GM19035 (cell line): Measurements from ENCODE around the gene PFKFB2.

ENCODE experiments used
- ATAC-seq: cut with Tn5 transposase; IDR thresholded peaks from one replicate; pipeline ENCODE4 v1.9.1; 2021; ENCODE audit not compliant: unreplicated experiment

Gene PFKFB2

DNA sequence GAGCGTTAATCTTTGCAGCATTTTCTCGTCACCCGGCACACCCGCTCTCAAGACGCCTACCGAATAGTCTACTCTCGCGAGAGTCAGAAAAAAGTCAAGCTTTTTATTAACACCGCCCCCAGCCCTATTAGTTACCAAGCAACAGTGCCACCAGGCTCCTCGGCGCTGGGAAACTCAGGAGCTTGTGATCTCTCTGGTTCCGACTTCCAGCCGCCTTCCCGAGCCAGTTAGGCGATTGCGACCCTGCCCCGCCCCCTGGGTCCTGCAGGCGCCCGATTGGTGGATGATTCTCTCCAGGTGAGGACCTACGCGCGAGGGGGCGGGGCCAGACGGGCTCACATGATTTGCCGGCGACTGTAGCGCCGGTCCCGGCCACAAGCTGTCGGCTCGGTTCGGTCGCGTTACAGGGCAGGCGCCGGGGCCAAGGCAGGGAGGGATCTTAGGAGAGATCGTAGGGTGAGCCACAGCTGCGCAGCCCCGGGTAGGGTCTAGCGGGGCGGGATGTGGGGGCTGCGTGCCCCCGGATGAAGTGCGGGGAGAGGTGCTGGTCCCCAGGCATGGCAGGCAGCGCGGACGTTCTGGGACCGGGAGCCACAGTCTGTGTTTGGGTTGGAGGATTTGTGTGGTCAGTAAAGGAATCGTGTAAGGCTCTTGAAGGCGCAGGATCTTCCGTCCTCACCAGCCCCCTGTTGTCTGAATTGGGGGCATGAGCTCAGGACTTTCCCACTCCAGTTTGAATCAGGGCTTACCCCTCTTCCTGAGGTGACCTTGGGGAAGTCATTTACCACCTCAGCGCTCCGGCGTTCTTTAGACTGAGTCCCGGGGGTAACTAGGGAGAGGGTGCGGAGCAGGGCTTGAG, at the start of gene PFKFB2:
Gene PFKFB2 (plus strand): TSS at position 365 of the 859 bp plus-strand sequence. CDS start 1,443 bp downstream, outside the sequence.
- ATAC-seq, result peak; percentile 74

DNA sequence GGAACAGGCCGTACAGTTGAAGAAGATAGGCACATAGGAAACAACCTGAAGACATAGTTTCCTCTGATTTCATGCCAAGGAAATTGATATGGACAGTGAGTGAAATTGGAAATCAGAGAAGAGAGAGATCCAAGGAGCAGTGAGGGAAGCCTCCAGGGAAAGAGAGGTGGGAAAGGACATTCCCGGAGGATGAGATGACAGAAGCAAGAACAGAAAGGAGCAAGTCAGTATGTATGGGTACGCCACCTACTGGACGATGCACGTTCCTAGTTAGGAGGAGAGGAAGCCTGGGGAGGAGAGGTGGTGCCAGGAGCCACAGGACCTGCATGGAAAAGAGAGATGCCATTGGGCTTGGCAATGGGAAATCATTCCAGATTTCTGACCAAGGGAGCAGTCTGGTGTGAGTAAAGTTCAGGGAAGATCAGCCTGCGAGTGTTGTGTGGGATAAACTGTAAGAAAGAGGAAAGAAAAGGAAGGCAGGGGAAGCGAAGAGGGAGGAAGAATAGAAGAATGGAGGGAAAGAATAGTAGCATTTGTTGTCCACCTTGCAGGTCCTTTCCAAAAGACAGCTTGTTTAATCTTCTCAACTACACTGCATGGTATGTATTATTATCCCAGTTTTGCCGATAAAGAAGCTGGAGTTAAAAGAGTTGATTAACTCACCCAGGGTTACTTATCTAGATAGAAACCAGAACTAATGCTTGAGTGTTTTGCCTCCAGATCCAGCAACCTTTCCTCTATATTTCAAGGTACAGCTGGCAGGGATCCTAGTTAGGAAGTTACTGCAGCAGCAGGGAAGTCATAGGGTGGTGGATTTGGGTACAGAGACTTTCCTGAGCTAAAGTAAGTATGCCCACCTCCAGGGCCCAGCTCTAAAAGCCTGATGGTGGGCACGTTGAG, 47.9 kb upstream of the PFKFB2 start:
- ATAC-seq, result no peak

DNA sequence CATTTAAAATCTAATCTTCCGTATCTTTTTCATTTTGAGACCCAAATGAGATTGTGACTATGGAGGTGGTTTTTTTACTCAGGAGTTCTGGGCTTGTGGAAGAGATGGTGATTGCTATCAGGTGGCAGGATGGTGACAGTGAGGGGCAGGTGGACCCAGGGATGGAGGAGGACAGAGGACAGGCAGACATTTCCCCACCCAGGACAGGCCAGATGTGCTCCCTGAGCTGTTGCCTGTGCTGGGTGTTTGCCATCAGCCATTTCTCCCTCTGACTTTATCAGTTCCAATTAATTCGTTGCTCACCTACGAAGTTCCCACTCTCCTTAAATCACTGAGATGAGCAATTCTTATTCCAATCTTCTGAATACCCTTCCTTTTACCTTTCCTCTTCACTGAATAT, 47.0 kb upstream of the PFKFB2 start:
- ATAC-seq, result no peak

DNA sequence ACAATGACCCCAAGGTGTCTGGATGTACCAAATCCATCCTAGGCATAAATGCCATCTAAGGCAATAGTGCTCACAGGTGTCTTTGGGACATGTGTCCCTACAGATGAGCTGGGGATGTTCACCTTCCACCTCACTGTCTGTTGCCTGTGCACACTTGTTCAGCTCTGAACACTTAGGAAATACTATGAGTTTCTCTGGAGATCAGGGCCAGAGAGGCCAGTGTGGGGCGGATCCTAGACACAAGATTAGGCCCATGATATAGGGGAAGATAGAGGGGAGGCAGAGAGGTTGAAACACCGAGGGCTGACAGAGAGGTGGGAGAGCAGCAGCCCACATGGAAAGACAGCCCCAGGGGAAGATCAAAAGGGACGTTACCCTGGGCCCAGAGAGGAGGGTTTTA, 46.2 kb upstream of the PFKFB2 start:
- no peak for ATAC-seq

DNA sequence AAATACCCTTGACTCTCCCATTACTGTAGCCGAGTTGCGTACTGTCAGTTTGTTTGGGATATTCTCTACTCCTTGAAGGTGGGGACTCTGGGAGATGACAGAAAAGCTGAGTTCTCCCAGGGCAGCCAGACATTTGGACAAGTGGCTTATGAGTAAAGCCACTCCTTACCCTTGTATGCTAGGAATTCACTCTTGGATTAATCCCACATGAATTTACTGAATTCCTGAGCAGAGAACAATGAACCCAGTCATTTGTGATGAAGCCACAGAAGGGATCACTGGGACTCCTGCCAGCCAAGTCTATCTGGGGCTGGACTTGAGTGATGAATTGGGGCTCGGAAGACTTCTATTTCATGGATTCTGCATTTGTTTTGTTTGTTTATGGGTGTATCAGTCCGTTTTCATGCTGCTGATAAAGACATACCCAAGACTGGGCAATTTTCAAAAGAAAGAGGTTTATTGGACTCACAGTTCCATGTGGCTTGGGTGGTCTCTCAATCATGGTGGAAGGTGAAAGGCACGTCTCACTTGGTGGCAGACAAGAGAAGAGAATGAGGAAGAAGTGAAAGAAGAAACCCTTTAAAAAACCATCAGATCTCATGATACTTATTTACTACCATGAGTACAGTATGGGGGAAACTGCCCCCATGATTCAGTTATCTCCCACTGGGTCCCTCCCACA, 45.6 kb upstream of the PFKFB2 start:
- ATAC-seq, result no peak

DNA sequence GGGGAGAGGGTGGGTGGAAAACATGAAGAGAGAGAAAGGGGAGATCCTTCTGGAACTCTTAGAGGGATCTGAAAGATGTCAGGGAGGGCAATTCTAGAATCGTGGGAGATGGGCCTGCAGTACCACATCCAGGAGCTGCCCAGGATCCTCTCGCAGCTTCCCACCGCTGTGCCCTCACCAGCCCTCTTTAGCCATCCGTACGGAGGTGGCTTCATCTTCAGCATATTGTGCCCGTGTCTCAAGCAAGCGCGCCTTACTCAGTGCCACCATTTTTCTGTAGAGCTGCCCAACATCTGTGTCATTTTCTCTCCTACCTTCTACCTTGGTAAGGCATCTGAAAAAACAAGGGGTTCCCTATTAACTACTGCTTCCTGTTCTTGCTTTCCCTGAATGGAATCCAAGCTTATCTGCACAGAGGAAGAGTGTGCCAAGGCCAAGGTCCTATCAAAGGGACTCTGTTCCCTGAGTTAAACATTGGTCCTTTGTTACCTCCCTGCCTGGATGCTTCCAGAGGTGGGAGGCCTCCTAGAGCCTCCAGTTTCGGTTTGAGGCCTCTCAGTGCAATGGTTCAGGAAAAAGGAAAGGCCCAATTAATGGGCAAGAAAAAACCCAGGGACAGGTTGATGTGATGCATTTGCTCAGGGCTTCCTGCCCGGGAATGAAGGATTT, 43.8 kb upstream of the PFKFB2 start:
- no peak for ATAC-seq

DNA sequence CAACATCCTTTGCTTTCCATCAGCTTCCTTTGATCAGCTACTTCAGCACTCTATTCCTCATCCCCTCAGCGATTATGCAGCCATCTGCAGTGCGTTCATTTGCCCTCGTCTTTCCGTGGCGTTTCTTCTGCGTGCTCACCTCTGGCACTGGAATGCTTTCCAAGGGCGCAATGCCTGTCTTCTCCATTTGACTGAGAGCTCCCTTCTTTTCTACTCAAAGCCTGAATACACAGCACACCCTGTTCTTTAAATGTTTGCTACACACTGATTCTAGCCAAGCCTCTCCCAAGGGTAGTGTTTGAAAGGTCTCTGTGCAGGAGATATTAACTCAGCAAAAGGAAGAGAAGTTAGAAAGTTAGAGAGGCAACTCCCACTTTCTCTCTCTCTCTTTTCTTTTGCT, 43.1 kb upstream of the PFKFB2 start:
- ATAC-seq, result no peak

DNA sequence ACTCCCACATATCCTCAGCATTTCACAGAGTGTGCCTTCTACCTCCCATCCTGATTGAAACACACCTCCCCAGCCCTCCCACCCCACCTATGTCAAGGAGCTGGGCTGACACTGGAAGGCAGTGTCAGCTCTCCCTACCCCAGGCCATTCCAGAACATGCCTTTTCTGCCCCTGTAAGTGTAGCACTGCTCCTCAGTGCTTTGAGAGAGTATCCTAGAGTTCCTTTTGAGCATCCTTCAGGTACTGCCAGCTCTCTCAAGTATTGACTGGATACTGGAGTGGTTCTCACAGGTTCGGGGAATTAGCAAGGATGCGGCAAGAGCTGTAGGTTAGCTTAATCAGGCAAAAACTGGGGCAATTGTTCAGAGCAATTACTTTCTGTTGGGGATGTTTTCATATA, 42.3 kb upstream of the PFKFB2 start:
- ATAC-seq, result no peak

DNA sequence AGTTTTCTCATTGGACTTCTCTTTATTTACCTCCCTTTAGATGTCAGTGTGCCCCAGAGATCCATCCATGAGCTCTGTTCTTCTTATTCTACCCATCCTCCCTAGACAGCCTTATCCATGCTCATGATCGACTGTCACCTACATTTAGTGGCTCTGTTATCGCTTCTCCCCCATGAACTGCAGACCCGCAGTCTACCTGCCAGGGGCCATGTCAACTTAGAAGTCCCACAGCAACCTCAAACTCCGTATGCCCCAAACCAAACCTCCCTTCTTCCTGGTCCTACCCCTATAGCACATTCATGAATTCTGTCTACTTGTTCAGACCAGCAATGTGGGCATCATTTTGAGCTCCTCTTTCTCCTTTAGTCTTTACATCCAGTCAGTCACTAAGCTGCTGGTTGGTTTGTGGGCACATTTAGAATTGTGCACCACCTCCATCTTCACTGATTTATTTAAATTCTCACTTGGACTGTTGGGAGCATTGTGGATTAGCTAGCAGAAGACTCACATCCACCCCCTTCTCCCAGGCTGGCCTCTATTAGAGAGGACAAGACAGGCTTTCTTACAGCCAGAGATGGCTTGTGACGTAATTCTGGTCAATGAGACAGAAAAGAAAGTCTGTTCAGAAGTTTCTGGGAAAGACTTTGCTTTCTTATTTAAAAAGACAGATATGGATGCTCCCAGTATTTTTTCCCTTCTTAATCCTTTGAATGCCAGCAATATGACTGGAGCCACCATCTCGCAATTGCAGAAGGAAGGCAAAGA, 39.6 kb upstream of the PFKFB2 start:
- ATAC-seq, result no peak

DNA sequence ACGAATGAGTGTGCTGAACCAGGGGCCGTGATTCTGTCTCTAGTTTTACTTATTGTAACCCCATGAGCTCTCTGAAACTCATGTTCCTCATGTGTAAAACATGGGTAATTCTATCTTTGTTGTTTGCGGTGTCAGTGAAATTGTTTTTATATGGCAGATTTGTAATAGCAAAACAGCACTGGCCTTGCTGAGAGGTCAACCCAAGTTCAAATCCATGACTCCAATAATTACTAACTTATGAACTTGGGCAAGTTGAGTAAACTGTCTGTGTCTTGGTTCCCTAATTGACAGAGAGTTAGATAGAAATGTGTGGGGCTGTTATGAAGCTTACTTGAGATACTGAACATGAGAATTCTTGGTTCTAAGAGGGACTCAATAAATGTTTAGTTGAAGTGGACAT, 38.3 kb upstream of the PFKFB2 start:
- ATAC-seq, result no peak

DNA sequence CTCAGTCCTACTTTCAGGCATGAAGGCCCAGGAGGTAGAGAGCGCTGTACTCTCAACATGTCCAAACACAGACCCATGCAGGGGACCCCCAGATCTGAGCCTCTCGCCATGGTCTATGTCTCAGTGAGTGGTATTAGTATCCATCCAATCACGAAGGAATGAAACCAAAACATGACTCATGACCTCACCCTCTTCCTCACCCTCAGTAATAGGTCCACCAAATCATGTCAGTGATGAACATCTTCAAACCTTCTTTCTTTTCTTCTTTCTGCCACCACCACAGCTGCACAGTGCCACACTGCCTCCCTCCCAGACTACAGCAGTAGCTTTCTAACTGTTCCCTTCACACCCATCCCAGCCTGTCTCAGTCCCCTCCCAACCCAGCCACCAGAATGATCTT, 37.3 kb upstream of the PFKFB2 start:
- no peak for ATAC-seq

DNA sequence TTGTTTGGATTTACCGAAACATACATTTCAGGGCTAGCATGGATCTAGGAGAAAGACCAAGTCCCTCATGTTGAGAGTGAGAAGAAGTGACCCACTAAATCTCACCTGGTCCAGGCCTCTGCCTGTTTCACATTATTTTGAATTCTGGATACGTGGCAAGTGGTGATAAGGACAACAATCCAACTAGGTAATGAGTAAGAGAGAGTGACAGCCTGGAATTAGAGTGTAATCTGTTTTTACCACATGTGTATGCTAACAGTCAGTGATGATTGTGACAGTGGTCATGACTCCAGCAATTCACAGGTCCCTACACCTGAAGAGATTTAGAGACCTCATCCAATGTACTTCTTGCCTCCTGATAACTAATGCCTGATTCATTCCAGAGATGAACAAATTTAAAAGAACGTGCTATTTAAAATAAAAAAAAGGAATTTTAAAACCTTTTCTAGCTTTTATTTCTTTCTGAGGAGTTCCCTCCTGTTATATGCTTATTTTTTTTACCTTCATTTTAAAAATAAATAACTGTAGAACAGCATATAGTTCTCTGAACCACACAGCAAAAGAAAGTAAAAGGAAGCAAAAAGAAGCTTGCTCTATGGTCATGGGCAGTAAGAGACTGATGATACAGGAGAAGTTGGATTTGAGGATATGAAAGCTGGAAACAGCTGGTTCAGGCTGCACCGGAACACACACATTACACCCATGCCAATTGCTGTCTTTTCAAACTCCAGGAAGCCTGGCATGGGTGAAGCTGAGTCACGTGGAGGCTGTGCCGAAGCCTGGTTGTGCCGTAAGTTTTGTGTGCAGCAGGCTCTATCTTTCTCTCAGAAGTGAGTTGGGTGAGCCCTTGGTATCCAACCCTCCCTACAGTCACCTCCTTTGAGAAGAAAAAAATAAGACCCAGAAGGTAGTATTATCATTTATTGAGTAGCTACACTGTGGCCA, 35.2 kb upstream of the PFKFB2 start:
- ATAC-seq, result no peak

DNA sequence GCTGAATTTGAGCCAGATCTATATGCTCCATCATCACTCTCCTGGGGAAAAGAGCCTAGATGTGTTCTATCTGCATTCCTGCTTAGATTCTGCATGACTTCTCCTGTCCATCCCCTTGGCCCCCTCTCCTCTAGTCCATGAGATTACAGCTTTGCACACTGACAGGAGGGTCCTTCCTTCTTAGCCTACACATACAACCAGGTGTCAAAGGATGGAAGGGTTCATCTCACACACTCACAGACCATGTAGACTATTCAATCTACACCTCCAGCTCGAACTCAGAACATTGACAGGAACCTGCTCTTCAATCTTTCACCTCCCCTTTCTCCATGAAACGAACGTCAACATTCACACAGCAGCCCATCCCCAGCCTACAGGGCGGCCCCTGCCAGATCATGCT, 34.4 kb upstream of the PFKFB2 start:
- no peak for ATAC-seq

DNA sequence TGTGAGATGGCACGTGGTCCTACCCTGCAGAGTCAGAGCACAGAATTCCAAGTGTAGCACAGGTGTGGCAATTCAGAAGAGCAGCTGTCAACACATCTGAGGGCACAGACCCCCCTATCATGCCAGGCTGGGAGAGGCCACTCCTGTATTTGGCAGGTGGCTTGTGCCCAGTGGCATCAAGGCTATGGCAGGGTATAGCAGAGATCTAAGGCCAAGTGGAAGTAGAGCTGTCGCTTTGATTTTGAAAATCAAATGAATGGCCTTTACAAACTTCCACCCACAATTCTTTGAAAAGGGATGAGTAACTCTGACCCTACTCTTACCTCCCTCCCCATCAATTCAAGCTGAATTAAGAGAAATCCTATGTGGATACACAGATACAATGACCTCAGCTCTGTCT, 33.9 kb upstream of the PFKFB2 start:
- no peak for ATAC-seq

DNA sequence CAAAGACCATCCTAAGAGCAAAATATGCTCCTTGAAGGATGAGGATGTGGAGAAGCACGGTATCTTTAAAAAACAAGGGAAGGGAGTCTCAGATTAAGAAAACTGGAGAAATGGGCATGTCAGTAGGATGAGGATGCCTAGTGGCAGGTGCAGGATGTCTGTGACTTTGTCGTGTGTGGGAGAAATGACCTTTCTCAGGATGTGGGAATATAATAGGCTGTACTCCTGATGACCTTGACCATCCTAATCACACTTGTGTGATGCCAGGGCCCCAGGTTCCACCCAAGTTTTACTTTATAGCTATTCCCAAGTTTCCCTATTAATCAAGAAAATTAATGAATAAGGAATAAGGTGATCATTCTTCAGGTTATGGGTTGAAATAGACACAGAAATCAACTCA, 33.4 kb upstream of the PFKFB2 start:
- ATAC-seq, result no peak

DNA sequence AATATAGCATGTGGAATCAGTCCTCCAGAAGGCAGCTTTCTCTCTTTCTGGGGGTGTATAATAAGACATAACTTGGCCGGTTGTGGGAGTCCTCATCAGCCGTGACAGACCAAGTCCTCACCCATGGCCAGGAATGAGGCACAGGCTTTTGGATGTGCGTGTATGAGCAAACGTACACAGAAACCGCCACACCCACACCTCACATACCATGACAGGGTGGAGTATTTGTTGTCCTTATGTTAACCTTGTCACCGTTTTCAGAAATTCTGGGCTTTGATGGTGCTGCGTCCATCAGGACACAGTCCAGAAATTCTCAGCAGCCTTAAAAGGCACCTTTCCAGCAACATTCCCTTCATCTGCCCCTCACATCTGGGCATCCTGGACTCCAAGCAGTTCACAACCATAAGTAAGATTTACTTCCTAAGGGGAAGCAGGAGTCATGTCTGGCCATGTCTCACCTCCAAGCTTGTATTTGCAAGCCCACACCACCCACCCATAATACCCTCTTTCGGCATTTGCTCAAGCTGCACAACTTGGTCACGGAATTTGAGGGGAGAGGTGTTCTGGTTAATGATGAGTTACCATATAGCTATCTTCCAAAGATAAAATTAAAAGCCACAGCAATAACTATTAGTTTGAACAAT, 32.9 kb upstream of the PFKFB2 start:
- ATAC-seq, result no peak

DNA sequence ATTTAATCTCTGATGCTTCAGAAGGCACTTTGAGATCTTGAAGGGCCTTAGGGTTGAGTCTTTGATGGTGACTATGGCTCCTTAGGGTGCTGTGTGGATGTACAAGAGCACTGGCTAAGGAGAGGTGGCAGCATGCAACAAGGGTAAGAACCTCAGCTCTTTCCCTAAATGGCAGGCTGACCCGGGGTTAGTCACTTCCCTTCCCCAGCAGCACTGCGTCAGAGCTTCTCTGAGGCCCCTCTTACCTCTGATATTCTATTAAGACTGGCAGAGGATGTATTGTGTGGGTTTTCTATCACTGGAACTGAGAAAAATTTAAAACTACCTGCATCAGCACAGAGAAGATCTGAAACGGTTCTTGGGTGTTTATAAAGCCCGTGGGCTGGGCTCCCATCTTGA, 32.4 kb upstream of the PFKFB2 start:
- no peak for ATAC-seq

DNA sequence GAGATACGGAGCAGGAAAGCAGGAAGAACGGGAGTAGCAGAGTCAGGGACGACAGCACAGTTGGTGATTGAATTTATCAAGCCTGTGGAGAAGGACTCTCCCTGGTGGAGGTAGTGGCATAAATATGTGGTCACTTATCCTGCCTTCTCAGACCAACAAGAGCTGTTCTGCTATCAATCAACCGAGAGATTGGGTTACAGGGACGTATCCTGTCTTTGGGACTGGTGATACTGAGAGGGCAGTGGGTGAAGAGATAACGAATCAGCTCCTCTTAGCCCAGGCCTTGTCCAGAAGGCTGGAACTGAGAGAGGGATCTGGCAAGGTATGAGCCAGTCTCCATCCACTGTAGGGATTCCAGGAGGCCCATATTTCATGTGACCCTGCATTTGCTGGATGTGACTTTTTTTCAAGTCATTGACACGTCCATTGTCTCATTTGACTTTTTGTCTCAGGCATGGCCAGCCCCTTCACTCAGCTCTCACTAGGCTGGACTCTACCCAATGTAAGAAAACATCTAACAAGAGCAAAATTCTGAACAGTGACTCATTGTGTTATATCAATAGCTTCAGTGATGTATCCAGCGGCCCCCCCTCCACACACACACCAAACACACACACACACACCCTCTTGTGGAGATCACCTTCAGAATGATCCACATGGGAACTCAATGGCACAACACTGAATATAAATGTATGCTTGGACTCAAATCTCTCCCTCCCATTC, 31.8 kb upstream of the PFKFB2 start:
- ATAC-seq, result no peak
